ENCODE results near the gene SYCE1. TPM values are rescaled to one million over a fixed set of nuclear protein-coding genes. Genes with fewer than 3 reads are reported as not detected.
"Not testable (repeated sequence)": the region's sequence is repeated elsewhere in the genome, so short reads cannot be mapped to it uniquely, and the experiment has no call there.

The SYCE1 gene
- total RNA-seq, 1 donor from 2014 or later: 0.27 TPM

DNA sequence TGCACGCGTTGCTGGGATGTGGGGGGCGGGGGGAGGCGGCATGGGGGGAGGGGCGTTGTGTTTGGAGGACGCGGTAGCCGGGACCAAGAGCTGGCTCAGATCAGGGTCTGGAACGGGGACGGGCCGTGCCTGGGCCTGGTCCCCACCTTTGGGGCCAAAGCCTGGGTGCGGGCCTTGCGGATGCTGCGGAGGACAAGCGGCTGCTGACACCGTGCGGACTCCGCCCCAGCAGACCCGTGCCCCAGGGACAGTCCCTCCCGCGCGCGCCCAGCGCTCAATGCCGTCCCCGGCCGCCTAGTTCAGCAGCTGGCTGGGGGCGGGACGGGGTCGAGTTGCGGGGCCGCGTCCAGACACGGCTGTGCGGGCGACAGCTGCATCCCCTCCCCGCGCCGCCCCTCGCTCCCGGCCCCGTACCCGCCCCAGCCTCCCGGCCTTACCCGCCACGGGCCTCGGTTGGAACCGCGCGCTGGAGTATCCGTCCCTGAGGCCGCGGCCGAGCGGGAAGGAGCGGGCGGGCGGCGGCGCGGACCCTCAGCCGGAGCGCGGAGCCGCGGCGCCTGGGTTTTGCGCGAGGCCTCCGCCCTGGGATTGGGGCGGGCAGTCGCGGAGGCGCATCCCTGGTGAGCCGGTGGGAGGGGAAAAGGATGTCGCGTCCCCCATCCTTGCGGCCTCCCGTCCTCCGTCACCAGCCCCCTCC lies 3.6 kb upstream of the SYCE1 start:
- H3K27me3 Mint-ChIP-seq (ENCODE audit: low read depth); DNase-seq (ENCODE audit: low spot score); H3K4me1 Mint-ChIP-seq (ENCODE audit: low read depth); H3K36me3 Mint-ChIP-seq (ENCODE audit: low read depth); H3K27ac Mint-ChIP-seq (ENCODE audit: unreplicated experiment); H3K4me3 Mint-ChIP-seq (ENCODE audit: unreplicated experiment): not testable (repeated sequence)
- H3K9me3 Mint-ChIP-seq (ENCODE audit: low read depth): peaks cover 13% of the 10 kb centered on the region

DNA sequence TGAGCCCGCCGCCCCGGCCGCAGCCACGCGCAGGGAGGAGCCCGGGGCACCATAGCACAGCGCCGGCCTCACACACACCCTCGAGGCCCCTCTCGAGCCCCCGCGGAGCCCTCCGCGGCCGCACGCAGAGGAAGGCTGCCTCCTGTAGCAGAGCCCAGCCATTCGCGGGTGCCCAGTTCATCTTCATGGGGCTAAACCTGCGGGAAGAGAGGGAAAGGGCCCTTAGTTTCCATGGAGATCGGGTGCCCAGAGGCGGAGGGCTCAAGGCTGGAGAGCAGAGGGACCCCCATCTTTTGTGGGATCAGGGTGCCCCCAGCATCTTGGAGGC lies 2.9 kb upstream of the SYCE1 start:
- Mint-ChIP-seq H3K36me3 (ENCODE audit: low read depth) (peaks cover under 1% of the 10 kb centered on the region), H3K9me3 (ENCODE audit: low read depth) (peaks cover 5% of the 10 kb centered on the region), H3K4me3 (ENCODE audit: unreplicated experiment) (no peak overlapping the region), H3K27ac (ENCODE audit: unreplicated experiment) (no peak overlapping the region), H3K4me1 (ENCODE audit: low read depth) (no peaks in the 10 kb centered on the region), H3K27me3 (ENCODE audit: low read depth) (no peaks in the 10 kb centered on the region)
- TF ChIP-seq, protein P1, sequence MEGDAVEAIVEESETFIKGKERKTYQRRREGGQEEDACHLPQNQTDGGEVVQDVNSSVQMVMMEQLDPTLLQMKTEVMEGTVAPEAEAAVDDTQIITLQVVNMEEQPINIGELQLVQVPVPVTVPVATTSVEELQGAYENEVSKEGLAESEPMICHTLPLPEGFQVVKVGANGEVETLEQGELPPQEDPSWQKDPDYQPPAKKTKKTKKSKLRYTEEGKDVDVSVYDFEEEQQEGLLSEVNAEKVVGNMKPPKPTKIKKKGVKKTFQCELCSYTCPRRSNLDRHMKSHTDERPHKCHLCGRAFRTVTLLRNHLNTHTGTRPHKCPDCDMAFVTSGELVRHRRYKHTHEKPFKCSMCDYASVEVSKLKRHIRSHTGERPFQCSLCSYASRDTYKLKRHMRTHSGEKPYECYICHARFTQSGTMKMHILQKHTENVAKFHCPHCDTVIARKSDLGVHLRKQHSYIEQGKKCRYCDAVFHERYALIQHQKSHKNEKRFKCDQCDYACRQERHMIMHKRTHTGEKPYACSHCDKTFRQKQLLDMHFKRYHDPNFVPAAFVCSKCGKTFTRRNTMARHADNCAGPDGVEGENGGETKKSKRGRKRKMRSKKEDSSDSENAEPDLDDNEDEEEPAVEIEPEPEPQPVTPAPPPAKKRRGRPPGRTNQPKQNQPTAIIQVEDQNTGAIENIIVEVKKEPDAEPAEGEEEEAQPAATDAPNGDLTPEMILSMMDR (IDR thresholded peaks at IDR 0.05): no peak
- no peak for DNase-seq (ENCODE audit: low spot score)

DNA sequence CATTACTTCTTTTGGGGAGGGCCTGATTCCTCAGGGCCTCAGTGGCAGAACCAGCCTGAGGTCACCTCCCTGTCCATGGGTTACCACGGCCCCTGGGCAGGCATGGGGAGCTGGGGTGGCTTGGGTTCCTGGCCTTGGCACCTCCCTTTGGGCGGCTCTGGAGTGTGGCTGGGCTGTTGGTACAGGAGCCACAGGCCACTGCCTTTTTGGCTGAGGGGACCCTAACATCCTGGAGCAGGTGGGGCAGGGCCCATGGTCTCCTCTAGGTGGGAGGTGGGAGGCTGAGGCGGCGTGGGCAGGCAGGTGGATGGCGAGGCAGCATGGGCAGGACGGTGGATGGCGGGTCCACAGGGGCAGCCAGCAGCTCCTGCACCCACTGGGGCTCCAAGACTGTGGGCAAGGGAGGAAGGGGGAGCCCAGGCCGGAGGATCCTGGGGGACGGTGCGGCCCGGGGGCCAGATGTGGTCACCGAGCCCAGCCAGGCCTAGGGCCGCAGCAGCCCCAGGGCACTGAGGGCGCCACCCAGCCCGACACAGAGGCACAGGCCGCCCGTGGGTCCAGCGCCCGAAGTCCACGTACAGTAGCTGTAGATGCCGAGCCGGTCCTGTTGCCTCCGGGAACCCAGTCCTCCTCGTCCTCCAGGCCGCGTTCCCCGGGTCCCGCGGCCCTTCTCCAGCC lies 2.4 kb upstream of the SYCE1 start:
- no peaks in the 10 kb centered on the region for H3K27me3 Mint-ChIP-seq (ENCODE audit: low read depth)
- peaks cover under 1% of the 10 kb centered on the region for H3K9me3 Mint-ChIP-seq (ENCODE audit: low read depth)
- H3K4me3 Mint-ChIP-seq (ENCODE audit: unreplicated experiment): no peak overlapping the region
- no peaks in the 10 kb centered on the region for H3K36me3 Mint-ChIP-seq (ENCODE audit: low read depth)
- H3K4me1 Mint-ChIP-seq (ENCODE audit: low read depth): no peaks in the 10 kb centered on the region
- H3K27ac Mint-ChIP-seq (ENCODE audit: unreplicated experiment): no peak overlapping the region
- DNase-seq (ENCODE audit: low spot score): no peak
- TF ChIP-seq, protein P1 (IDR thresholded peaks at IDR 0.05): no peak

DNA sequence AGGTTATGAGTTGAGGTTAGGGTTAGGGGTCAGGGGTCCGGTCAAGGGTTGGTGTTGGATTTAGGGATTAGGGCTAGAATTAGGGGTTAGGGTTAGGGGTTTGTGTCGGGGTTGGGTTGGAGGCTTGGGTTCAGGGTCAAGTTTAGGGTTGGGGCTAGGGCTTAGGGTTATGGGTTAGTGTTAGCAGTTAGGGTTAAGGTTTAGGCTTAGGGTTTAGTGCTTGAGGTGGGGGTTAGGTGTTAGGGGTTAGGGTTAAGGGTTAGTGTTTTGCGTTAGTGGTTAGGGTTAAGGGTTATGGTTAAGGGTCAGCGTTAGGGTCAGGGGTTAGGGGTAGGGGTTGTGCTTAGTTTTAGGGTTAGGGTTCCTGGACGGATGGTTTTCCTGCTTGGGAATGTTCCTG lies 1.7 kb upstream of the SYCE1 start:
- TF ChIP-seq, protein P1 (IDR thresholded peaks at IDR 0.05): no peak

DNA sequence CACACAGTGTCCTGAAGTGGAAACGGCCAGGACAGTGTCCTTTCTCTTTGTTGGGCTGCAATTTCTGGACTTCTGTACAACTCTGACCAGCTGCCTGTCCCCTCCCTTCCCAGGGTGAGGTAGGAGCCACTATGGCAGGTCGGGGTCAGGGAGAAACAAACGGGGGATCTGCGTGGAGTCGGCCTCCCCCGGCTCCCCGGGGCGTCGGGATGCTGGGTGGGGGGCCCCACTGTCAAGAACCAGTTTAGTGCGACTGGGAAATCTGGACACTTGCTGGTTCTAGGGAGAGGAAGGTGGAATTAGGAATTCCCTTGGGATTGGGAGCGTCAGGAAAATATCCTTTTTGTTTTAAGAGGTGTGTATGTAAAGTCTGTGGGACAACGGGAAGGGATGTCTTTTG lies 567 bp downstream of the SYCE1 start:
- Mint-ChIP-seq H3K4me3 (ENCODE audit: unreplicated experiment) (no peak overlapping the region), H3K27ac (ENCODE audit: unreplicated experiment) (no peak overlapping the region), H3K36me3 (ENCODE audit: low read depth) (no peaks in the 10 kb centered on the region), H3K4me1 (ENCODE audit: low read depth) (no peaks in the 10 kb centered on the region), H3K9me3 (ENCODE audit: low read depth) (no peaks in the 10 kb centered on the region), H3K27me3 (ENCODE audit: low read depth) (peaks cover 8% of the 10 kb centered on the region)
- DNase-seq (ENCODE audit: low spot score): no peak
- TF ChIP-seq, protein P1 (IDR thresholded peaks at IDR 0.05): no peak

More for the DNA sequence above, 1.7 kb upstream of the SYCE1 start:
- Mint-ChIP-seq H3K27ac (ENCODE audit: unreplicated experiment) (no peak overlapping the region), H3K4me1 (ENCODE audit: low read depth) (no peaks in the 10 kb centered on the region), H3K27me3 (ENCODE audit: low read depth) (no peaks in the 10 kb centered on the region), H3K4me3 (ENCODE audit: unreplicated experiment) (no peak overlapping the region), H3K9me3 (ENCODE audit: low read depth) (no peaks in the 10 kb centered on the region), H3K36me3 (ENCODE audit: low read depth) (no peaks in the 10 kb centered on the region)
- no peak for DNase-seq (ENCODE audit: low spot score)

DNA sequence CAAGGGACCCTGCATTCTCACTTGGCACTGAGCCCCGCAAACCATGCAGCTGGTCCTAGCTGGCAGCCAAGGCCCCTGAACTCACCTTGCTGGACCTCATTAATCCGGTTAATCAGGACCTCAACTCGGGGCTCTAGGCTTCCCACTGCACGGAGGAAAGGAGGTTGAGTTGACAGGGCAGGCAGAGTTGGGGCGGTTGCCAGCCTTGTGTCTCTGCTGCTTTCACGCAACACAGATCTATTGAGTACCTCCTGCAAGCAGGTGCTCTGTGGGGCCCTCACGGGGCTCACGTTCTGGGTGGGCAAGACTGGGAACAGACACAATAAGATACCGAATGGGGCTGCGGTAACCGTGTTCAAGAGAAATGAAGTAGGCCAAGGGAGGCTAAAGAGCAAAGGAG lies 6.2 kb downstream of the SYCE1 start:
- Mint-ChIP-seq H3K9me3 (ENCODE audit: low read depth) (no peaks in the 10 kb centered on the region), H3K4me1 (ENCODE audit: low read depth) (no peaks in the 10 kb centered on the region), H3K27me3 (ENCODE audit: low read depth) (peaks cover 28% of the 10 kb centered on the region), H3K27ac (ENCODE audit: unreplicated experiment) (no peak overlapping the region), H3K4me3 (ENCODE audit: unreplicated experiment) (no peak overlapping the region), H3K36me3 (ENCODE audit: low read depth) (no peaks in the 10 kb centered on the region)
- TF ChIP-seq, protein P1 (IDR thresholded peaks at IDR 0.05): no peak
- no peak for DNase-seq (ENCODE audit: low spot score)
